GM19463 (cell line): Measurements from ENCODE around the gene RSAD1.

Experiments
- ATAC-seq: cut with Tn5 transposase; IDR thresholded peaks from one replicate; pipeline ENCODE4 v1.9.1; 2021; ENCODE audit warnings: mild to moderate bottlenecking, moderate library complexity; ENCODE audit not compliant: unreplicated experiment

The RSAD1 gene

DNA sequence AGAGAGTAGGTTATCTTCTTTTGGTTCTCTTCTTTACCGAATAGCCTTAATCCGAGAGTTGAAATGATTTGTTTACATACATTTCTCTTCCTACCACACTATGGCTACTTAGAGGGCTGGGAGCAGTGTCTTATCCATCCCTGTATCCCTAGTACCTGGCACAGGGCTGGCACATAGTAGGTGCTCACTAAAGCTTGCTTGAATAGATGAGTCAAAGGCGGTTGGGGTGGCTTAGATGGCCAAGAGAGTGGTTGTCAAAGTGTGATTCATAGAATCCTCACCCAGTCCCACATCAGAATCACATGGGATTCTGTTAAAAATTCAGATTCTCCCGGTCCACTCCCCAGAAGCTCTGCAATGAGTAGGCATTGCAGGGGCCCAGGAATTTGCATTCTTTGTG lies 21.0 kb upstream of the RSAD1 start:
- ATAC-seq, result no peak

DNA sequence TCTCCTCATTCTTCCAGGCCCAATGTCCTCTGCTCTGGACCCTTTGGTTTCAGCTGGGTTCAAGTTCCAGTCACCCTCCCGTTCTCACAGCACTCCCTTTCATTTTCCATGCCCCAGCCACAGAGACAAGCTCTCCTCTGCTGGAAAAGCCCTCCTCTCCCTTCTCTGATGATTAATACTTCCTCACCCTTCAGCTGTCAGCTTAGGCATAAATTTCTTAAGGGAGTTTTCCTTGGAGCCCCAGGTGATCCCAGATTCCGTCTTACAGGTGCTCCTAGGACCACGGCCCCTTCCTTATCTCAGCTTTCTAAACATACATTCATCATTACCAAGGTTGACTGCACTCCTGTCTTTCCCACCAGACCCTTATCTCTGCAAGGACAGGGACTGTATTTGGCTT lies 20.4 kb upstream of the RSAD1 start:
- ATAC-seq, result no peak

DNA sequence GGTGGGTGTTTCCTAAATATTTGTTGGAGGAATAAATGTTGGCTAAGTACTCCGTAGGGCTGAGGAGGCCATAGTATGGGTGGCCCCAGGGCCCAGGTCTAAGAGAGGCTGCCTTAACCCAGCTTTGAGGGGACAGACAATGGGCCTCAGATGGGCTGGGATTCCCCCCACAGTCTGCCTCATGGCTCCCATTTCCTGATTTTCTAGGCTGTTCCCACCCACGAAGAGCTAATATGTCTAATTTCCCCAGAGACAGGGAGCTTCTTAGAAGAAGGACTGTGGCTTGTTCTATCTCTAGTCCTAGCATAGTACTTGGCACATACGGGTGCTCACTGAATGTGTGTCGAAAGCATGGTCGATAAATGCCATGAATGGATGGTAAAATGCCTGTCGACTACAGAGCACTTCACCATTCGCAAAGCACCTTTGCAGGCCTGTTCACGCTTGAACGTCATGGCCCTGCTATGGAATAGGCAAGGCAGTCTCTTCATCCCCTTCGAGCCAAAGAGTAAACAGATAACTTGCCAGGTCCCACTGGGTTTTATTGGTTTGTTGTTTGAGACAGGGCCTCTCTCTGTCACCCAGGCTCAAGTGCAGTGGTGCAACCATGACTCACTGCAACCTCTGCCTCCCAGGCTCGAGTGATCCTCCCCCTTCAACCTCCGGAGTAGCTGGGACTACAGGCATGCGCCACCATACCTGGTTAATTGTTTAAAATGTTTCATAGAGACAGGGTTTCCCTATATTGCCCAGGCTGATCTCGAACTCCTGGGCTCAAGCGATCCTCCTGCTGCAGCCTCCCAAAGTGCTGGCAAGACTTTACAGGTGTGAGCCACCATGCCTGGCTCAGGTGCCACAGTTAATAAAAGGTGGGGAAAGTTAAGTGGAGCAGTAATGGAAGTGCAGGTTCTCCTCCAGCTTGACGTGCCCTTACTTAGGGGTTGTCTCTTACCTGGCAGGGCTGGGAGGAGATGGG lies 19.7 kb upstream of the RSAD1 start:
- no peak for ATAC-seq

DNA sequence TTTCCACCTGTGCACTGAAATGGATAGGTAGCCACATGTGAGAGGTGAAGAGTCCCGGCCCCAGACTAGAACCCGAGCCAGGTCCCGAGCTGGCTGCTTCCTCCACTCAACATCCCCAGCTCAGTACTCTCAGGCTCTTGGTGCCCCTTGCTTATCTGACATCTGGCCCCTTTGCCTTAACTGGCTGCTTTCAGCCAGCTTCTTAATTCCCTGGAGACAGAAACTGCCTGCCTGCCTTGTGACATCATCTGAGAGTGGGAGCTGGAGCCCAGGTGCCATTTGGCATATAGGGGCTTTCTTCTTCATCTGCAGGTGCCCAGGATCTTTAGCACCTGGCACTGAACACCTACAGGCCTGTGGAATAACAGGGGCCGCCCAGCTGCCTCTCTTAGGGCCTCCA lies 18.9 kb upstream of the RSAD1 start:
- ATAC-seq, result no peak

DNA sequence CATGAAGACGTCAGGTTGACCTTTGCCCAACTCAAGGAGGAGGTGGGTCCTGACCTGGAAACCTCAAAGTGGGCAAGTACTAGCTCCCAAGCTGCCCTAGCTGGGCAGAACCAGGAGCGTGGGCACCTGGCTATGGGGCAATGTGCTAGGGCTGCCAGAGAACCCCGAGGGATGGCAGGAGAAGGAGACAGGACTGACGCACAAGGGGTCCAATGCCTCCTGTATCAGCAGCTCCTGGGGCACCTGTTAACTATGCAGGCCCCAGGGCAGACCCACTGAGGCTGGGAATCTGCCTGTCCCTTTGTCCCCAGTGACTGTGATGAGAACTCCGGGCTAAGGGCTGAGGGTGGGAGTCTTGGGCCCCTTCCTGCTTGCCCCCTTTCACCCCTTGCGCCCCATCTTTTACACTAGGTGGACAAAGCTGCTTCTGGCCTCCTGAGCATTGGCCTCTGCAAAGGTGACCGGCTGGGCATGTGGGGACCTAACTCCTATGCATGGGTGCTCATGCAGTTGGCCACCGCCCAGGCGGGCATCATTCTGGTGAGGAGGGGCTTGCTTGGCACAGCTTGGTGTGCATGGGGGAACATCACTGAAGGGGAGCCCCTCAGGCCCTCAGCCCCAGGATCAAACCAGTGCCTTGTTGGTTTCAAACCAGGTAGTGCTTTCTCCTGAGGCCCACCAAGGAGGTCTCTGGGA lies 17.7 kb upstream of the RSAD1 start:
- ATAC-seq, result no peak

DNA sequence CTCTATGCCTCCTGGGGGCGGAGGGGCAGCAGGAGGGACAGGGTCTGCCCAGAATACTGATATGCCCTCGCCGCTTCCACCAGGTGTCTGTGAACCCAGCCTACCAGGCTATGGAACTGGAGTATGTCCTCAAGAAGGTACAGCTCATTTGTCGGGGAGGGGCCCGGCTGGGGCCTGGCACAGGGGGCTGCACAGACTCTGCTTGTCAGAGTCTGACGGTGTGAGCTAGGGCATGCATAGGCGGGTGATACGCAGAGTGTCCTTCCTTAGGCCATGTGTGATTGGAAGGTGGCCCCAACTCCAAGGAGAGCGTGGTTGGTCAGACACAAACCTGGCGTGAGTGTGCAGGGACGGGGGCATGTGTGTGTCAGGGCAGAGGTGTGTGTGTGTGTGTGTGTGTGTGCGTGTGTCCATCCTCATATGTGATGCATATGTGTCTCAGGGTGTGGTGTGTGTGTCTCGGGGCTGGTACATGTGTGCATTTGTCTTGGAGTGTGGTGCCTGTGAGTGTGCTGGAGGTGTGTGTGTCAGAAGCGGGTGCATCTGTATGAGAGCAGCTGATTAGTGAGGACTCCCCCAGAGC lies 17.0 kb upstream of the RSAD1 start:
- ATAC-seq, result no peak

DNA sequence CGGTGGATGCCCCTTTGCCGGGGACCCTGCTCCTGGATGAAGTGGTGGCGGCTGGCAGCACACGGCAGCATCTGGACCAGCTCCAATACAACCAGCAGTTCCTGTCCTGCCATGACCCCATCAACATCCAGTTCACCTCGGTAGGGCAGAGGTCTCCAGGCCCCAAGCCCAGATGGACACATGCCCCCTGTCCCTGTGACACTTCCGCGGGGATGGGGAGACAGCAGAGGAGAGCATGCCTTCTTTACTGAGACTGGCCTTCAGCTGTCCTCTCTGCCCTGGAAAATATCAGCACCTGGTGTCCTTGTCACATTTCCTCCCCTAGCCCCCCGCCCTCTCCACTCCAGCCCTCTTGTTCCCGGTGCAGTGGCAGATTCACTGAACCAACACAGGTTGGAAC lies 16.2 kb upstream of the RSAD1 start:
- no peak for ATAC-seq

DNA sequence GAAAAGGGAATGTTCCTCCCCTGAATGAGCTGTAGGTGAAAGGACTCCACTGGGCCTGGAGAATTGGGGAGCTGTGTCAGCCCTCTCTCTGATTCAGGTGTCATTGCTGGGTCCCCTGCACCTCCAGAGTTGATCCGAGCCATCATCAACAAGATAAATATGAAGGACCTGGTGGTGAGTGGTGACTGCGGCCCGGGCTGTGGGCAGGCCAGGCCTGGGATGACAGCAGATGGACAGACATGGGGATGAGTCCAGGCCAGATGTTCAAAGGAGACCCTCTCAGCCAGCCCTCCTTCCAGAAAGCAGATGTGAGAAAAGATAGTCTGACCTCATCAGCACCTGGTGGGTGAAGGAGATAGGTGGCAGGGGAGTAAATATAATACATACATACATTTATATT lies 14.5 kb upstream of the RSAD1 start:
- no peak for ATAC-seq

DNA sequence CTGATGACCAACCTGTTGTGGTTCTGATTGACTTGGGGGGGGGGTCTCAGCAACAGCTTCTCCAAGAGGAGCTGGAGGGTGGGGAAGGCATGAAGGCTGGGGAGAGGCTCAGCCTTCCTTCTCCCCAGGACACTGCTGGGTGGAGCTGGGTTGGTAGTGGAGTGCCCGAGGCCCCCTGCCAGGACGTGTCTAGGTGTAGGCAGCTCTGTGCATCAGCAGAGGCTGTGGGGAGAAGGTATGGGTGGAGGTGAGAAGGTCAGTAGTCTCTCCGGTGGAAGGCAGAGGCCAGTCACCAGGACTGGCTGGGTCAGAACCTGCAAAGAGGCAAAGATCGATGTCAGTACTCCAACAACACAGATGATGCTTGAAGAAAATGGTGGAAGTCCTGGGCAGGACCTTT lies 13.9 kb upstream of the RSAD1 start:
- no peak for ATAC-seq

DNA sequence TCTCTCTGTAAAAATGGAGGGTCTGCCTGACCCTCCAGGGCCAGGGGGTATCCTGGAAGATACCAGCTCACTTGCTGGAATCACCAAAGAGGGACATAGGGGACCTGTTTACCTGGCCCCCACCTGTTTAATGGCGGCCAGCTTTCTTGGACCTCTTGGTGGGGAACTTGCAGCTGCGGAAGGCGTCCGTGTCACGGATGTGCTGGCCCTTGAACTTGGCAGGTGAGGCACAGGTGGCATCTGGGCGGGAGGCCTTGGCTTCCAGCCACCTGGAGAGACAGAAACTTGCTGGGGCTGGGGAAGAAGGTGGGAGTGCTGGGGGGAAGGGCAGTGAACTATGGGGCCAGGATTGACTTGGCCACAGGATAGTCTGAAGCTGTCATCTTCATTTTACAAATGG lies 13.5 kb upstream of the RSAD1 start:
- no peak for ATAC-seq

DNA sequence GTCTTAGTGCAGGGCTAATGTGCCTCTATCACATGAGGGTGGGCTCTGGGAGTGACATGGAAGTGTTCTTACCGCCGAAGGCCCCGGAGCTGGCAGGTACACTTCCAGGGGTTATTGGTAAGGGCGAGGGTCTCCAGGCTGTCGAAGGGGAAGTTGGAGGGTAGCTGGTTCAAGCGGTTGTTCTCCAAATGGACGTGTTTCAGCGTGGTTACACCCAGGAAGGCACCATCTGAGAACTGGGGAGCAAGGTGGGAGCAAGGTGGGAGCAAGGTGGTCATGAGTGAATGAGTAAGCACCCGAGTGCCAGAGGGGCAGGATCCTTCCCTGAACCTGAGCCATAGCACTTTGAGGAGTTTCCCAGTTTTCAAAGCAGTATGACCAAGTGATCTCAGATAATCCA lies 13.0 kb upstream of the RSAD1 start:
- ATAC-seq, result no peak

DNA sequence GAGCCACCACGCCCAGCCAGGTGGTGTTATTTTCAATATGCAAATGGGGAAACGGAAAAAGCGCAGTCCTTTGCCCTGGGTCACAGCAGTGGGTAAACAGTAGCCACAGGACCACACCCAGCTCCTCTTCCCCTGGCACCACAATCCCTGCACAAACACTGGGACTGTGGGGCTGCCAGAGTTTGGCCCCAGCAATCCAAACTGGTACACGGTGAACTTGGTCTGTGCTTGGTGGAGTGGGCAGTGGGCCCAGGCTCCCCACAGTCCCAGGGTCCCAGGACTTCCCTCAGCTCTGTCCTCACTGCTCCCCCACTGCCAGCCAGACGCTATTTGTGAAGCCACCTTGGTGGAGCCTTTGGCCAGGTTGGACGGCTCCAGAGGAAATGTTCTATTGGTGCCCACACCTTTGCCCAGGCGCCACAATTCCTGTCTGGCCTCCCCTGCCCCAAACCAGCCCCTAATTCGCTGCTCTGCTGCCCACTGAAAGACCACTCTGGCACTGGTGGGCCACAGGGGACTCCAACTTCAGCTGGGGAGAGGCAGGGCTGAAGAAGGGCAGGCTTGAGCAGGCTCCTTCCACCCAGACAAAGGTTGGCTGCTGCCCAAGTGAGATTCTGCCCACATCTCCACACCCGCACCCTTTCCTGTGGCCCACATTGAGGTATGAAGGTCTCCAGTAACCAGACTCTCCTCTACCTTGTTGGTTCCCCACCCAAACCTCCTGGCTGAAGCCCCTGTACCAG lies 12.1 kb upstream of the RSAD1 start:
- no peak for ATAC-seq

DNA sequence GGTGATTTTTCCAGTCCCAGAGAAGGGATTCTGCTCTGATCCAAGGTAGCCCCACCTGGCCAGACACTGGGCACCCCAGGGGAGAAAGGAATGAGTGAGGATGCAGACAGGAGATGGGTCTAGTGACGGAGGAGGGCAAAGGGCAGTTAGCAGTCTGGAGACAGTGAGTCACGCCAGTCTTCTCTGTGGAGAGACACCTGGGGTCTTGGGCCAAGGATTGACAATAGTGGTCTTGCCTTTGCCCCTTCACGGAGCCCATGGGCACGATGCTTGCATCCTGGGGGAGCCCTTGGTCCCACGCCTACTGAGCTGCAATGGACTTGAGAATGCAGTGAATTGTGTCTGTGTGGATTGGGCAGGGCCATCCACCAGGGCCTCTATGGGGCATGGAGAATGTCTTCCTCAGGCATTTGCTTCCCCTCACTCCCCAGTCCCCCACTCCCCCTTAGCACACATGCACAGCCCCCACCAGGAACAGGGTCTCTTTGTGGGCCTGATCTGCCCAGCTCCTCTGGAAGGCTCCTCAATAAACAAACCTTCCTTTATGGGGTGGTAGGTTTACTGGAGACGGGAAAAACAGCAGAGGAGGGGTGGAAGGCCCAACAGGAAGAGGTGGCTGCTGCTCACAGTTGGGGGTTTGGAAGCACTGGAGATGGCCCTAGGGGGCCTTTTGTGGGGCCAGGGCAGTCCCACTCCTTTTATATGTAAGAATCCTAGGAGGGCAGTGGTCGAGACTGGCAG lies 11.4 kb upstream of the RSAD1 start:
- no peak for ATAC-seq

DNA sequence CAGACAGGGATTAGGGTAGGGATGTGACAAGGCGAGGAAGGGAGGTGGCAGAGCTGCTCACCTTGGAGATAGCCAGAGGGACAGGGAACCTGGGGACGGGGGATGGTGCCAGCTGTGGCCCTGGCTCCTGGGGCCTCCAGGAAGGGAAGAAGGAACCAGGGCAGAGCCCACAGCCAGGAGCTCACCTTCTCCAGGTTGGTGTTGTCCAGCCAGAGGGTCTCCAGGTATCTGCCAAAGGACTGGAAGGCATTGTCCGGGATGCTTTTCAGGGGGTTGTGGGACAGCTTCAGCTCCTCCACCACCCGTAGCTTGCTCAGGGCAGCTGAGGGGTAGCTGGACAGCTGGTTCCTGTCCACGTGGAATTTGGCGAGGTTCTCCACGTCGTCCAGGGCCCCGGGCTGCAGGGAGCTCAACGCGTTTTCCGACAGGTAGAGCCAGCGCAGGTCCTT lies 10.8 kb upstream of the RSAD1 start:
- ATAC-seq, result no peak

DNA sequence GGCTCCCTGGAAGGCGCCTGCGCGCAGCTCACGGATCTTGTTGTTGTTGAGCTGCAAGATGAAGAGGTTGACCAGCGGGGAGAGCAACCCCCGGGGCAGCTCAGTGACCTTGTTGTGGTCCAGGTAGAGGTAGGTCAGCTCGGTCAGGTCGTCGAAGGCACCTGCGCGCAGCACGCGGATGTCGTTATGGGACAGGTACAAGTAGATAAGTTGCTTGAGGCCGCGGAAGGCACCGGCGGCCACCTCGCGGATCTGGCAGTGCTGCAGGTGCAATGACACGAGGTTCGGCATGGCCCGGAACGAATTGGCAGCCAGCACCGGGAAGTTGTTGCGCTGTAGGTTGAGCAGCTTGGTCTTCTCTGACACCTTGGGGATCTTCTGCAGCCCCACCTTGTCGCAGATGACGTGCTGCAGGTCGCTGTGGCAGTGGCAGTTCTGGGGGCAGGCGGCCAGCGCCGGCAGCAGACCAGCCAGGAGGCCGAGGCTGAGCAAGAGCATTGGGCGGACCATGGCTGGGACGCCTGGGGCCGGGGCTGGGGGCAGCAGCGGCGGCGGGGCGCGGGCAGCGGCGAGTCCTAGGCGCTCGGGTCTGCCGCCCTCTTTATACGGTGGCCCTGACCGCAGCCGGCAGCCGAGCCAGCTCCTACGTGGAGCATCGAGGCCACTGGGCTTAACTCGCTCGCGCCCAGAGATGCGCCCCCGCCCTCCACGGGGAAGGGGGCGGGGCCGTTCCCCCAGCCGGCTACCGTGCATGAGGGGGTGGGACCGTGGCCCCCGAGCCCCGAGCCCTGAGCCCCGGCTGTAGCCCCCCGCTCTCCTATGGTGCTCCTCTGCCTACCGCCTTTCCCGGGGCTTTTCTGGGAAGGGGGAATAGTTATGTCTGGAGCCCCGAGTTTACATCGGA lies 10.1 kb upstream of the RSAD1 start, which contains the start of gene CHAD:
Gene CHAD (minus strand): TSS at position 577 of the 904 bp plus-strand sequence. CDS start 67 bp downstream, at position 510.
- no peak for ATAC-seq

DNA sequence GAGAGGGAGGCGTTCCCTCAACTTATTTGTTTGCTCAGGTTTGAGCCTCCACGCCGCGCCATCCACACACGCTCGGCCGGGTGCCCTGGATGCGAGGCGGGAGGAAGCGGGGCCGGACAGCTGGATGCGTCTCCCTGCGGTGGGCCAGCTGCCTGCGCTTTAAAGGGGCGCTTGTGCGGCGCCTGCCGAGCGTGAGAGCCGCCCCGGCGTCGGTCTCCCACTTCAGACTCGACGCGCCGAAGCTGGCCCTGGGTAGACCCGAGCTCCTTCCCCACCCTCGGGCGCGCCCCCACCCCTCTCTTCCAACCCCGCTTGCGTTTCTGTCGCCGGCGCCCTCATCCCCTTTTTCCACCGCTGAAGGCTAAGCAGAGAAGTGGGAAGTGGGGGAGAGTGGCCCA lies 9.5 kb upstream of the RSAD1 start:
- no peak for ATAC-seq

DNA sequence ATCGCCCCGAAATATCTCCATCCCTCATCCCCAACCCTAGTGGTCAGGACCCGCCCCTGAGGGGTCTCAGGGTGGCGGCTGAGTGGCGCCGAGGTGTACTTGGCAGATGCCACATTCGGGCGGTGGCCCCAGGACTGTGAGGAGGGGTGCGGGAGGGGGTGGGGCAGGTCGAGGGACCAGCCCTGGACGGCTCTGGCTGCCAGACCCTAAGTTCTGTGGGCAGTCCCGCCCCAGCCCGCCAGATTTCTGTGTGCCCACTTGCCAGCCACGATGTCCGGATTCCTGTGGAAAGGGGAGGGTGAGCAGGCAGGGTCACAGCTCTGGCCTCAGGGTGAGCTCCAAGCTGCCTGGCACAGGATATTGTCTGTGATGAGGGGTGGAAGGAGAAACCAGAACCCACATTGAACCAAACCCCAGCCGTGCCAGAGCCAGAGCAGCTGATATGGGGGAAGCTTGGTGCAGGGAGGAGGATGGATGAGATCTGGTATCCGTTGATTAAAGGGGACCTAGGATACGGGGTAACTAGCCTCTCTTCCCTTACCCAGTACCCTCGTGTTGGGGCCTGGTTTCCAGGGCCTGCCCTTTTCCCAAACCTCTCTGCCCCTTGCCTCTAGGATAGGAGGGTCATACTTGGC lies 8.9 kb upstream of the RSAD1 start:
- ATAC-seq, result no peak

DNA sequence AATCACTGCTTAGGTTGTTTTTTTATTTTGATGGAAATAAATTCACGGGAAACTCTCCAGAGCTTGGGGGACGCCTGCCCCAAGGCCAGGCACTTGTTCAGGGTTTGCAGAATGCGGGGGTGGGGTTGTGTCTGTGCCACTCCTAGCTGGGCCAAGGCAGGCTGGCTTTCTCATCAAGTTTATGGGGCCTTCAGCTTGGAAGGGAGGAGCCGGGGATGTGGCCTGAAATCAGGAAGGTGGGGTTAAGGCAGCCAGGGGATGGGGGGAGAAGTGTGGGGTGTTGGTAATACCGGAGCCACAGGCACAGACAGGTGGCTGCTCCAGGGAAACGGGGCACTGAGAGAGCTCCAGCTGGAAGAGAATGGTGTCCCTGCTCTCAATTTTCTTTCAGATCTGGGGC lies 8.2 kb upstream of the RSAD1 start:
- no peak for ATAC-seq
